Transverse colon (tissue), 4 donors: ENCODE data around the gene TUBG2.

Experiments used
- CTCF ChIP-seq, 5 experiments: fragments of 200-600 bp in 3 of 5; fragments of 450-650 bp in 2 of 5; sonication (generic) in 3 of 5; IDR thresholded peaks; 1 replicate in 2 of 5; 2 replicates in 3 of 5; pipeline ENCODE4 v1.5.1; 2016 to 2017; ENCODE audit warnings: antibody characterized with exemption in 5 of 5, inconsistent platforms in 3 of 5, mild to moderate bottlenecking in 2 of 5, moderate library complexity in 1 of 5
- EP300 ChIP-seq: sonication (generic); formaldehyde crosslinking; IDR thresholded peaks from one replicate; pipeline ENCODE4 v1.6.1; 2017; ENCODE audit warnings: antibody characterized with exemption, low read depth
- POLR2A ChIP-seq: fragments of 450-650 bp; IDR thresholded peaks from one replicate; pipeline ENCODE4 v1.6.1; 2016; ENCODE audit warnings: antibody characterized with exemption, mild to moderate bottlenecking, moderate library complexity
- POLR2AphosphoS5 ChIP-seq, 3 donors: sonication (generic); formaldehyde crosslinking; IDR thresholded peaks; one replicate each; pipeline ENCODE4 v1.6.1; 2016; ENCODE audit warnings: antibody characterized with exemption in 3 of 3

GRCh38 chr17:42691021-42691545 lies 32.0 kb downstream of the TUBG2 start:
- TF ChIP-seq POLR2AphosphoS5 (IDR thresholded peaks at IDR 0.05) (no peak), CTCF (IDR thresholded peaks at IDR 0.05) (no peak), POLR2A (no peak), EP300 (no peak)
